Right lobe of liver (tissue), 6 donors: ENCODE data around the gene TNFAIP8. TPM values are rescaled to one million over a fixed set of nuclear protein-coding genes. Genes with fewer than 3 reads are reported as not detected.

Experiments used
- ATAC-seq, 4 donors: fragments of 200-7000 bp; cut with Tn5 transposase; one replicate each; pipeline ENCODE4 v1.9.1; 2020; ENCODE audit warnings: mild to moderate bottlenecking in 4 of 4, moderate library complexity in 4 of 4
- DNase-seq, 3 donors: peaks; one replicate each; pipeline ENCODE4 v3.0.0-alpha.2; 2020
- H3K27ac ChIP-seq, 3 donors: fragments of 200-600 bp; one replicate each; pipeline ENCODE4 v1.8.0; 2022
- H3K27me3 ChIP-seq, 2 donors: fragments of 200-600 bp; one replicate each; pipeline ENCODE4 v1.8.0; 2022
- H3K36me3 ChIP-seq, 4 donors: fragments of 200-600 bp; sonication (generic) in 1 of 4; one replicate each; pipeline versions ENCODE4 v1.5.1 to v1.8.0; 2017 to 2022; ENCODE audit warnings: control low read depth in 1 of 4
- H3K4me1 ChIP-seq, 4 donors: fragments of 200-600 bp; sonication (generic) in 1 of 4; one replicate each; pipeline versions ENCODE4 v1.5.1 to v1.8.0; 2017 to 2022; ENCODE audit warnings: control low read depth in 1 of 4
- H3K4me3 ChIP-seq, 3 donors: fragments of 200-600 bp; one replicate each; pipeline ENCODE4 v1.8.0; 2022
- H3K9me3 ChIP-seq, 4 donors: fragments of 200-600 bp; sonication (generic) in 1 of 4; one replicate each; pipeline versions ENCODE4 v1.5.1 to v1.8.0; 2017 to 2022; ENCODE audit warnings: control low read depth in 1 of 4
- POLR2A ChIP-seq: fragments of 450-650 bp; IDR thresholded peaks from one replicate; pipeline ENCODE4 v1.6.1; 2017; ENCODE audit warnings: antibody characterized with exemption, mild to moderate bottlenecking
- whole genome bisulfite sequencing: methylation state at CpG from one replicate; pipeline ENCODE4 v1.1.6; 2018; ENCODE audit warnings: low coverage, low lambda C conversion rate; ENCODE audit not compliant: insufficient coverage; ENCODE audit errors: missing lambda C conversion rate; 5-methylcytosine and 5-hydroxymethylcytosine counted together
- intact Hi-C, 2 donors: fragments of 100-400 bp; cut with DNase I; formaldehyde crosslinking; loops; one replicate each; pipeline versions ENCODE4 v1.11.2 to v1.14.1; 2022
- total RNA-seq, 6 experiments: library from RNA; depleted of rRNA in 2 of 6; stranded (reverse); fragments of >200 nt in 2 of 6; fragmentation: NEBNext Ultra II Directional in 3 of 6; extraction: Animal tissue kit (Norgen Biotek cat#: 25700) in 3 of 6; gene quantifications; one replicate each; pipeline versions ENCODE4 v1.1.0 to v1.2.4, GENCODE V29; 2016 to 2023
- TF ChIP-seq, protein P1 (sequence below), 4 donors: fragments of 200-600 bp in 3 of 4; fragments of 450-650 bp in 1 of 4; IDR thresholded peaks; one replicate each; pipeline versions ENCODE4 v1.5.1 to v1.8.0; 2016 to 2022; ENCODE audit warnings: antibody characterized with exemption in 4 of 4, mild to moderate bottlenecking in 2 of 4
- donor health status: DM: no; HTN: yes; CAD: no.
- donor health status: DM: no; HTN: no; CAD: no.
- donor health status: DM: no; HTN: no; CAD: no.
- donor health status: DM: no; HTN: yes; CAD: no.
- donor health status: DM: no; HTN: yes; CAD: no.

The TNFAIP8 gene
- total RNA-seq, 6 experiments from 2014 or later = 2.2 to 26.7 (median 5.4) TPM

DNA sequence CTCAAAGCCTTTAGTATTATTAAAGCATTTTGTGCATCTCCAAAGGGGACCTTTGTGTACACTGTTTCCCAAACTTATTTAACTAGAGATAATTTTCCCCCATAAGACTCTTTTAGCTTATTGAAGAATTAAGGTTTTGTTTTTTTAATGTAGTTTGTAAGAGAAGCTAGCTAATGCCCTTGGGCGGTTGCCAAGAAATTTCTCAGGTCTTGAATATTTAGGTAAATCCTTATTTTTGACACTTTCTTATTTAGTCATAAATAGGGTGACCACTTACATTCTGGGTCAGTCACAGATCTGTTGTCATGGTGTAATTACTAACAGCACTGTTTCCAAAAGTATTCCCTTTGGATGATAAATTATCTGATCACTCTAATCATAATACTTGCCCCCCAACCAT is 27.2 kb downstream of the TNFAIP8 start:
- intact Hi-C loops = no loop called here
- no peaks in the 10 kb centered on the region for H3K36me3 ChIP-seq
- no peak for TF ChIP-seq POLR2A
- TF ChIP-seq, protein P1, sequence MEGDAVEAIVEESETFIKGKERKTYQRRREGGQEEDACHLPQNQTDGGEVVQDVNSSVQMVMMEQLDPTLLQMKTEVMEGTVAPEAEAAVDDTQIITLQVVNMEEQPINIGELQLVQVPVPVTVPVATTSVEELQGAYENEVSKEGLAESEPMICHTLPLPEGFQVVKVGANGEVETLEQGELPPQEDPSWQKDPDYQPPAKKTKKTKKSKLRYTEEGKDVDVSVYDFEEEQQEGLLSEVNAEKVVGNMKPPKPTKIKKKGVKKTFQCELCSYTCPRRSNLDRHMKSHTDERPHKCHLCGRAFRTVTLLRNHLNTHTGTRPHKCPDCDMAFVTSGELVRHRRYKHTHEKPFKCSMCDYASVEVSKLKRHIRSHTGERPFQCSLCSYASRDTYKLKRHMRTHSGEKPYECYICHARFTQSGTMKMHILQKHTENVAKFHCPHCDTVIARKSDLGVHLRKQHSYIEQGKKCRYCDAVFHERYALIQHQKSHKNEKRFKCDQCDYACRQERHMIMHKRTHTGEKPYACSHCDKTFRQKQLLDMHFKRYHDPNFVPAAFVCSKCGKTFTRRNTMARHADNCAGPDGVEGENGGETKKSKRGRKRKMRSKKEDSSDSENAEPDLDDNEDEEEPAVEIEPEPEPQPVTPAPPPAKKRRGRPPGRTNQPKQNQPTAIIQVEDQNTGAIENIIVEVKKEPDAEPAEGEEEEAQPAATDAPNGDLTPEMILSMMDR (IDR thresholded peaks at IDR 0.05) = no peak

DNA sequence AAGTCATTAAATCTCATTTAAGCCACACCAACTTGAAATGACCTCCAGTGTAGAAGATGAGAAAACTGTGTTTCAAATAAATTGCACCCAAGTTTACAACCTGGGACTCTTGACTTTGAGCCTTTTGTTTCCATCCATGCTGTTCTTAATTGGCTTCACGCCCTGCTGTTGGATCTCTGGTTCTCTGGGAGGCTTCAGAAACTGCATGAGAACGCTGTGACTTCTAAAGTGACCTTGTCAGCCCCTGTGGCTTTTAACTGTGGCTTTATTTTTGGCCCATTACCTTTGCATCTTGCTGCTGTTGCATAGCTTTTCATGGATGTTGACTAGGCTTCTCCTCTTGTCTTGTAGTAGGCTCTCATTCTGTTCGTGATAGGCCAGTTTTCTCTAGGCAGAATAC is 29.3 kb downstream of the TNFAIP8 start:
- Histone ChIP-seq H3K4me3 (no peak overlapping the region), H3K4me1 (peaks cover 0 to 18% (median 5%) of the 10 kb centered on the region in 4 donors), H3K36me3 (no peaks in the 10 kb centered on the region), H3K9me3 (no peaks in the 10 kb centered on the region), H3K27ac (no peak overlapping the region), H3K27me3 (no peaks in the 10 kb centered on the region)
- ATAC-seq (no peak), DNase-seq (no peak)
- TF ChIP-seq, protein P1 (IDR thresholded peaks at IDR 0.05) = no peak
- no peak for TF ChIP-seq POLR2A
- WGBS = 81% methylated on average over 3 of the region's 3 CpGs
- intact Hi-C loops = no loop called here

More for the DNA sequence above, 27.2 kb downstream of the TNFAIP8 start:
- 64% methylated on average over 1 of the region's 1 CpG for WGBS
- no peak overlapping the region for H3K27ac ChIP-seq
- DNase-seq (no peak), ATAC-seq (no peak)
- H3K27me3 ChIP-seq = no peaks in the 10 kb centered on the region
- peaks cover 0 to 12% (median under 1%) of the 10 kb centered on the region in 4 donors for H3K4me1 ChIP-seq
- H3K9me3 ChIP-seq = no peaks in the 10 kb centered on the region
- no peak overlapping the region for H3K4me3 ChIP-seq

DNA sequence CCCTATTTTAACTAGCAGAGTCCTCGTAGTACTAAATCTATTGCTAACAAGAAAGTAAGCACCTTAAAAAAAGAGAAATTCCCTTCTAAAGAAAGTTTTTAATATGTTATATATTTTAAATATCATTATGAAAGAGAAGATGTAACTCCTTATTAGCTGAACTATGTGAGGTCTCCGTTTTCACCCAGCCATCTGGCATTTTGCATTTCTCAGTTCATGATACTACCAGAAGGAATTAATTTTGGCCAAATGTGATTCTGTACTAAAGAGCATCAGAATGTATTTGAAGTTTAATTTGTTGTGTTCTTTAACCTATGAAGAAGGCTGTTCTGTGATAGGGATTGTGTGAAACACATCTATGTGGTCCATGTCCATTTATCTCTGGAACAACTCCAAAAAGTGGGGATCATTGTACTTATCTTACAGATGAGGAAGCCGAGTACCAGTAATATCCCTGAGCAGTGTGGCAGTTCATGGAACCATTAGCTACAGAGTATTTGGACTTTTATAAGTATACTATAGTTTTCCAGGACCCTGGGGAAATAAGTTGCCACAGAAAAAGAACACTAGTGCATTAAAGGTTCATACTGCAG is 29.8 kb downstream of the TNFAIP8 start:
- no peak for TF ChIP-seq POLR2A
- TF ChIP-seq, protein P1 (IDR thresholded peaks at IDR 0.05) = no peak
- Histone ChIP-seq H3K27ac (no peak overlapping the region), H3K9me3 (no peaks in the 10 kb centered on the region), H3K4me1 (peaks cover 0 to 18% (median 5%) of the 10 kb centered on the region in 4 donors), H3K27me3 (no peaks in the 10 kb centered on the region), H3K4me3 (no peak overlapping the region), H3K36me3 (no peaks in the 10 kb centered on the region)
- DNase-seq (no peak), ATAC-seq (no peak)
- 84% methylated on average over 3 of the region's 3 CpGs for WGBS
- intact Hi-C loops = no loop called here

DNA sequence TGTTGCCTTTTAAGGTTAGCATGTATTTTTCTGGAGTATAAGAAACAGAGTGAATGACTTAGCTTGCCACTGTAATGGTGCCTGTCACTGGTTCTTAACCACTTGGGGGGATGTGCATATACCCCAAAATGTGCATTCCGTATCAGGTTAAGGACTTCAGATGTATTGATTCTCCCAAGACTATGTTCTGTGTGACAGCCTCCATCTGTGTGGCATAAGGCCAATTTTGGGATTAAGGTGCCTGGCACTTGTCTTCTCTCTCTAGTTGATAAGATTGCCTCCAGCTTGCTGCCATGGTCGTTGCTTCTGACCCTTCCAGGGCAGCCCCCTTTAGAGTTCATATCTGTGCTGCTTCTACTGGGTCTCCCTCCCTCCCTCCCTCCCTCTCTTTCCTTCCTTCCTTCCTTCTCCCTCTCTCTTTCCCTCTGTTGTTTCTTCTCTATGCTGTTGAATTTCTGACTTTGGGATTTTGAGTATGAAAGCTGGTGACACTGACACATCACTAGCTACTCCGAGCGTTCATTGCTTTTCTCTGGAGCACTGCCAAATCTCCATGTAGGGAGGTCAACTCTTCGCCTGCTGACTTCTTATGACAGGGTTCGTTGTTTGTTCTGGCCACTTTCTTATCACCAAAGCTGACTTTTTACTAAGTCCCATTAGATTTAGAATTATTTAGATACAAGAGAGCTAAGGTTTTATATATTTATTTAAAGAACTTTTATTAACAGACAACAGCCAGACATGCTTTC is 31.0 kb downstream of the TNFAIP8 start:
- WGBS = 18% methylated on average over 6 of the region's 6 CpGs
- no peak overlapping the region for H3K4me3 ChIP-seq
- no peaks in the 10 kb centered on the region for H3K36me3 ChIP-seq
- peak in 1 of 3 donors; percentile 58 for DNase-seq
- TF ChIP-seq POLR2A = no peak
- TF ChIP-seq, protein P1 (IDR thresholded peaks at IDR 0.05) = no peak
- peaks cover 0 to 18% (median 5%) of the 10 kb centered on the region in 4 donors for H3K4me1 ChIP-seq
- no peaks in the 10 kb centered on the region for H3K27me3 ChIP-seq
- intact Hi-C loops = no loop called here
- peak; percentile 59 to 79 (median 72) for ATAC-seq
- H3K9me3 ChIP-seq = no peaks in the 10 kb centered on the region
- H3K27ac ChIP-seq = no peak overlapping the region
